ENCODE measurements around the gene SLC23A3.

SLC23A3 gene

DNA sequence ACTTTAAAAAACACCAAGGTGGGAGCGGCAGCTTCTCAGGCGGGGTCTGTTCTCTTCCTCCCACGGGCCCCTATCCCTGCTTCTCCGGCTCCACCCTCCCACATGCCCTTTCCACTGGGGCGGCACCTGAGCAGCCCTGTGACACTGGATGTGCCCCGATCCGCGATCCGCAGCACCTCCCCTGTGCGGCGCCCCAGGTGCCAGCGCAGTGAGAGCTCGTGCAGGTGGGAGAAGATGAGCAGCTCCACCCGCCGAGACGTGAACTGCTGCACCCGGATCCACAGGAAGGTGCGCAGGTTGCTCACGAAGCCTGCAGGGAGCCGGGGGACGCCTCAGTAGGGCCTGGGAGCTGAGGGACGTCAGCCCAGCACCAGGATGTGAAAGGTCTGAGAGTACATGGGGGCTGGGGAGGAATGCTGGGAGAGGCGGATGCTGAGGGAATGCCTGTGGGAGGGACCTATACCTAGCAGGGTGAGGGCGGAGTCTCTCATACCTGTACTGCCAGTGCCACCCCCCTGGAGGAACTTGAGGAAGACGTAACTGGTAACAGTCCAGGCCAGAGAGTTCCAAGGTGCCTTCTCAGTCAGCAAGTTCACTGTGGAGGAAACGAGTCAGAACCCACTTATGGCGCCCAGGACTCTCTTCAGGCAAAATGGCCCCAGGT lies 46.2 kb upstream of the SLC23A3 start:
- no peak for ATAC-seq
- TF ChIP-seq ISL1 (CRISPR knock-in tag; IDR thresholded peaks at IDR 0.05) (no peak), CSDC2 (CRISPR knock-in tag; IDR thresholded peaks at IDR 0.05) (no peak), ZNF565 (CRISPR knock-in tag; conservative IDR thresholded peaks at IDR 0.05; ENCODE audit: low read depth) (no peak), OSR1 (CRISPR knock-in tag; IDR thresholded peaks at IDR 0.05) (no peak), ESRRG (CRISPR knock-in tag; IDR thresholded peaks at IDR 0.05) (no peak), ZNF70 (CRISPR knock-in tag; IDR thresholded peaks at IDR 0.05) (no peak), BACH2 (CRISPR knock-in tag; IDR thresholded peaks at IDR 0.05; ENCODE audit: borderline replicate concordance) (no peak), ZFP30 (CRISPR knock-in tag; IDR thresholded peaks at IDR 0.05) (no peak)
- TF ChIP-seq, protein P1, sequence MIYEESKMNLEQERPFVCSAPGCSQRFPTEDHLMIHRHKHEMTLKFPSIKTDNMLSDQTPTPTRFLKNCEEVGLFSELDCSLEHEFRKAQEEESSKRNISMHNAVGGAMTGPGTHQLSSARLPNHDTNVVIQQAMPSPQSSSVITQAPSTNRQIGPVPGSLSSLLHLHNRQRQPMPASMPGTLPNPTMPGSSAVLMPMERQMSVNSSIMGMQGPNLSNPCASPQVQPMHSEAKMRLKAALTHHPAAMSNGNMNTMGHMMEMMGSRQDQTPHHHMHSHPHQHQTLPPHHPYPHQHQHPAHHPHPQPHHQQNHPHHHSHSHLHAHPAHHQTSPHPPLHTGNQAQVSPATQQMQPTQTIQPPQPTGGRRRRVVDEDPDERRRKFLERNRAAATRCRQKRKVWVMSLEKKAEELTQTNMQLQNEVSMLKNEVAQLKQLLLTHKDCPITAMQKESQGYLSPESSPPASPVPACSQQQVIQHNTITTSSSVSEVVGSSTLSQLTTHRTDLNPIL (CRISPR knock-in tag; IDR thresholded peaks at IDR 0.05; ENCODE audit: low read depth), result no peak
- TF ChIP-seq, protein P2, sequence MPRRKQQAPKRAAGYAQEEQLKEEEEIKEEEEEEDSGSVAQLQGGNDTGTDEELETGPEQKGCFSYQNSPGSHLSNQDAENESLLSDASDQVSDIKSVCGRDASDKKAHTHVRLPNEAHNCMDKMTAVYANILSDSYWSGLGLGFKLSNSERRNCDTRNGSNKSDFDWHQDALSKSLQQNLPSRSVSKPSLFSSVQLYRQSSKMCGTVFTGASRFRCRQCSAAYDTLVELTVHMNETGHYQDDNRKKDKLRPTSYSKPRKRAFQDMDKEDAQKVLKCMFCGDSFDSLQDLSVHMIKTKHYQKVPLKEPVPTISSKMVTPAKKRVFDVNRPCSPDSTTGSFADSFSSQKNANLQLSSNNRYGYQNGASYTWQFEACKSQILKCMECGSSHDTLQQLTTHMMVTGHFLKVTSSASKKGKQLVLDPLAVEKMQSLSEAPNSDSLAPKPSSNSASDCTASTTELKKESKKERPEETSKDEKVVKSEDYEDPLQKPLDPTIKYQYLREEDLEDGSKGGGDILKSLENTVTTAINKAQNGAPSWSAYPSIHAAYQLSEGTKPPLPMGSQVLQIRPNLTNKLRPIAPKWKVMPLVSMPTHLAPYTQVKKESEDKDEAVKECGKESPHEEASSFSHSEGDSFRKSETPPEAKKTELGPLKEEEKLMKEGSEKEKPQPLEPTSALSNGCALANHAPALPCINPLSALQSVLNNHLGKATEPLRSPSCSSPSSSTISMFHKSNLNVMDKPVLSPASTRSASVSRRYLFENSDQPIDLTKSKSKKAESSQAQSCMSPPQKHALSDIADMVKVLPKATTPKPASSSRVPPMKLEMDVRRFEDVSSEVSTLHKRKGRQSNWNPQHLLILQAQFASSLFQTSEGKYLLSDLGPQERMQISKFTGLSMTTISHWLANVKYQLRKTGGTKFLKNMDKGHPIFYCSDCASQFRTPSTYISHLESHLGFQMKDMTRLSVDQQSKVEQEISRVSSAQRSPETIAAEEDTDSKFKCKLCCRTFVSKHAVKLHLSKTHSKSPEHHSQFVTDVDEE (CRISPR knock-in tag; IDR thresholded peaks at IDR 0.05), result no peak

DNA sequence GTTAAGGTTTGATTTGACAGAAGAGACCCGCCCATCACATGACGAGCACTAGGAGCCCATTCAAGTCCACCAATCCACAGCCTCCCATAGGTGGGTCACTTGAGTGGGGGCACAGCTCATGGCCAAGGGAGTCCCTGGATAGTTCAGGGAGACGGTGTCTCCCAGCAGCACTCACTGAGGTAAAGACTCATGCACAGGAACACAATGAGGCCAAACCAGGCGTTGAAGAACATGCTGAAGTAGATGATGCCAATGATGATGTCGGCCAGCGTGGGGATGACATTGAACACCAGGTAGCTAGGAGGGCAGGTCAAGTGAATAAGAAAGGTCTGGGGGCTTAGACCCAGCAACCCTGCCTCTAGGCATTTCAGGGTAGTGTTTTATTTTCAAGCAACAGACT lies 45.0 kb upstream of the SLC23A3 start:
- no peak for ATAC-seq
- TF ChIP-seq TOX (CRISPR knock-in tag; IDR thresholded peaks at IDR 0.05; ENCODE audit: borderline replicate concordance) (no peak), TCF4 (CRISPR knock-in tag; IDR thresholded peaks at IDR 0.05; ENCODE audit: borderline replicate concordance) (no peak), BACH2 (CRISPR knock-in tag; IDR thresholded peaks at IDR 0.05; ENCODE audit: borderline replicate concordance) (no peak), GLIS3 (CRISPR knock-in tag; IDR thresholded peaks at IDR 0.05) (no peak), CSDC2 (CRISPR knock-in tag; IDR thresholded peaks at IDR 0.05) (no peak), PPARA (CRISPR knock-in tag; IDR thresholded peaks at IDR 0.05; ENCODE audit: borderline replicate concordance) (no peak)
- TF ChIP-seq, protein P2 (CRISPR knock-in tag; IDR thresholded peaks at IDR 0.05), result no peak

DNA sequence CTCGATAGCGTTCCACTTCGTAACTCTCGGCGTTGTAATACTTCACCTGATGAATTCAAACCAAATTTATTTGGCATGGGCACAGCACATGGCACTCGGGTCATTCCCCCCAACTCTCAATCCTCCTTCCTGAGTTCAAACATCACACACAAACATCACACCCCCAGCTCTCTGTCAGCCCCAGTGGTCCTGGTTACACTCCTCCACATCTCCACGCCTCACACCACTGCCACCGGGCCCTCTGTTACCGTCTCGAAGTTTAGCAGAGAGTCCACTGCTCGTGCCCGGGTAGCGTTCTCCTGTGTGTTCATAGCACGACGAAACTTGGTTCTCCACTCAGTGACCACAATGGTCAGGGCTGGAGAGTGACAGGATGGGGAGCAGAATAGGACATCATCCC lies 44.3 kb upstream of the SLC23A3 start:
- ATAC-seq, result no peak
- TF ChIP-seq ZNF8 (CRISPR knock-in tag; IDR thresholded peaks at IDR 0.05) (no peak), RARB (CRISPR knock-in tag; IDR thresholded peaks at IDR 0.05) (no peak), ZFP30 (CRISPR knock-in tag; IDR thresholded peaks at IDR 0.05) (no peak), TCF4 (CRISPR knock-in tag; IDR thresholded peaks at IDR 0.05; ENCODE audit: borderline replicate concordance) (no peak), ZNF70 (CRISPR knock-in tag; IDR thresholded peaks at IDR 0.05) (no peak), BACH2 (CRISPR knock-in tag; IDR thresholded peaks at IDR 0.05; ENCODE audit: borderline replicate concordance) (no peak), ISL1 (CRISPR knock-in tag; IDR thresholded peaks at IDR 0.05) (no peak), ZNF565 (CRISPR knock-in tag; conservative IDR thresholded peaks at IDR 0.05; ENCODE audit: low read depth) (no peak), ARNTL (CRISPR knock-in tag; IDR thresholded peaks at IDR 0.05; ENCODE audit: borderline replicate concordance, low read depth) (no peak), TOX (CRISPR knock-in tag; IDR thresholded peaks at IDR 0.05; ENCODE audit: borderline replicate concordance) (no peak), ZFP3 (CRISPR knock-in tag; IDR thresholded peaks at IDR 0.05) (no peak), GLIS3 (CRISPR knock-in tag; IDR thresholded peaks at IDR 0.05) (no peak), OSR1 (CRISPR knock-in tag; IDR thresholded peaks at IDR 0.05) (no peak), SNAI2 (CRISPR knock-in tag; IDR thresholded peaks at IDR 0.05) (no peak), PPARA (CRISPR knock-in tag; IDR thresholded peaks at IDR 0.05; ENCODE audit: borderline replicate concordance) (no peak)
- TF ChIP-seq, protein P3, sequence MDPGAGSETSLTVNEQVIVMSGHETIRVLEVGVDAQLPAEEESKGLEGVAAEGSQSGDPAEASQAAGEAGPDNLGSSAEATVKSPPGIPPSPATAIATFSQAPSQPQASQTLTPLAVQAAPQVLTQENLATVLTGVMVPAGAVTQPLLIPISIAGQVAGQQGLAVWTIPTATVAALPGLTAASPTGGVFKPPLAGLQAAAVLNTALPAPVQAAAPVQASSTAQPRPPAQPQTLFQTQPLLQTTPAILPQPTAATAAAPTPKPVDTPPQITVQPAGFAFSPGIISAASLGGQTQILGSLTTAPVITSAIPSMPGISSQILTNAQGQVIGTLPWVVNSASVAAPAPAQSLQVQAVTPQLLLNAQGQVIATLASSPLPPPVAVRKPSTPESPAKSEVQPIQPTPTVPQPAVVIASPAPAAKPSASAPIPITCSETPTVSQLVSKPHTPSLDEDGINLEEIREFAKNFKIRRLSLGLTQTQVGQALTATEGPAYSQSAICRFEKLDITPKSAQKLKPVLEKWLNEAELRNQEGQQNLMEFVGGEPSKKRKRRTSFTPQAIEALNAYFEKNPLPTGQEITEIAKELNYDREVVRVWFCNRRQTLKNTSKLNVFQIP (CRISPR knock-in tag; IDR thresholded peaks at IDR 0.05; ENCODE audit: borderline replicate concordance, low read depth), result no peak
- TF ChIP-seq, protein P4, sequence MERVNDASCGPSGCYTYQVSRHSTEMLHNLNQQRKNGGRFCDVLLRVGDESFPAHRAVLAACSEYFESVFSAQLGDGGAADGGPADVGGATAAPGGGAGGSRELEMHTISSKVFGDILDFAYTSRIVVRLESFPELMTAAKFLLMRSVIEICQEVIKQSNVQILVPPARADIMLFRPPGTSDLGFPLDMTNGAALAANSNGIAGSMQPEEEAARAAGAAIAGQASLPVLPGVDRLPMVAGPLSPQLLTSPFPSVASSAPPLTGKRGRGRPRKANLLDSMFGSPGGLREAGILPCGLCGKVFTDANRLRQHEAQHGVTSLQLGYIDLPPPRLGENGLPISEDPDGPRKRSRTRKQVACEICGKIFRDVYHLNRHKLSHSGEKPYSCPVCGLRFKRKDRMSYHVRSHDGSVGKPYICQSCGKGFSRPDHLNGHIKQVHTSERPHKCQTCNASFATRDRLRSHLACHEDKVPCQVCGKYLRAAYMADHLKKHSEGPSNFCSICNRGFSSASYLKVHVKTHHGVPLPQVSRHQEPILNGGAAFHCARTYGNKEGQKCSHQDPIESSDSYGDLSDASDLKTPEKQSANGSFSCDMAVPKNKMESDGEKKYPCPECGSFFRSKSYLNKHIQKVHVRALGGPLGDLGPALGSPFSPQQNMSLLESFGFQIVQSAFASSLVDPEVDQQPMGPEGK (CRISPR knock-in tag; IDR thresholded peaks at IDR 0.05; ENCODE audit: borderline replicate concordance), result no peak
- TF ChIP-seq, protein P2 (CRISPR knock-in tag; IDR thresholded peaks at IDR 0.05), result no peak
